GM19395 (cell line): Measurements from ENCODE around the gene SLC43A3.
"Not testable (repeated sequence)": the region's sequence is repeated elsewhere in the genome, so short reads cannot be mapped to it uniquely, and the experiment has no call there.

Experiments
- ATAC-seq: cut with Tn5 transposase; IDR thresholded peaks from one replicate; pipeline ENCODE4 v1.9.1; 2021; ENCODE audit warnings: mild to moderate bottlenecking, moderate library complexity; ENCODE audit not compliant: unreplicated experiment

SLC43A3 gene

GRCh38 chr11:57387289-57388030, 39.5 kb downstream of the SLC43A3 start:
- ATAC-seq, result no peak

- ATAC-seq, result no peak
These were observed 40.6 kb downstream of the SLC43A3 start for GRCh38 chr11:57386178-57386940.

GRCh38 chr11:57380975-57381374, 45.9 kb downstream of the SLC43A3 start, which contains the start of gene PRG3:
Gene PRG3, minus strand, starts transcription at chr11:57381150. Its CDS starts 442 bp downstream, at chr11:57380708.
- no peak for ATAC-seq

DNA sequence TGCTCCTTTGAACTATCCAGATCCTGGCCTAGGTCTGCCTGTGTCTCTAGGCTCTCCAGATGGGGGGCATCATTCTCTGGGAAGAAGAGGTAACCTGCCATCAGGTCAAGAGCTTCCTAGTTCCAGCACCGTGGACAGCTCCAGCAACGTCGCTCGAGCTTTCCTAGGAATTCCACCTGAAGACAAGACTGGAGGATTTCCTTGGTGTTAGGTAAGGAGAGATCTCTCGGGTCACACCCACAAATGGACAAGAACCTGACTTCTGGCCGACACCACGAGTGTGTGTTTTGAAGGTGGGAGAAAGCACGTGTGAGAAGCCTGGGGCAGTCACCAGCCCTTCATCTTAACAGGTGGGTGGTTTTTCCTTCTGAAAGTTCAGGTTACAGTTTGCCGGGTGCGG, 47.2 kb downstream of the SLC43A3 start:
- no peak for ATAC-seq

GRCh38 chr11:57378186-57378585, 48.7 kb downstream of the SLC43A3 start:
- no peak for ATAC-seq

DNA sequence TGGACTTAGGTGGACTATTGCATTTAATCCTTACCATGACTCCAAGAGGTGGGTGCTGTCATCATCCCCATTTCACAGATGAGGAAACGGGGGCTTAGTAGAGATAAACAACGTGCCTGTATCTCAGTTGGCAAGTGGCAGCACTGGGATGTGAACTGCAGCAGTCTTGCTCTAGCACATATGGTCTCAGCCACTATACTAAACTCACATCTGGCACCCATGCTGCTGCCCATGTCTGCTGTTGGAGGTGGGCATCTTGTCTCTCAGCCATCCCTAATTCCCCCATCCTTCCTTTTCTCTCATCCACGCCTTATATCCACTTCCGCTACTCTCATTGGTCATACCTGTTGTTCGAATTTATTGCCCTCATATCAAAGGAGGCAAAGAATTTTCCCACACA, 49.8 kb downstream of the SLC43A3 start:
- no peak for ATAC-seq

- no peak for ATAC-seq
These were observed 50.5 kb downstream of the SLC43A3 start for GRCh38 chr11:57376095-57377090.

DNA sequence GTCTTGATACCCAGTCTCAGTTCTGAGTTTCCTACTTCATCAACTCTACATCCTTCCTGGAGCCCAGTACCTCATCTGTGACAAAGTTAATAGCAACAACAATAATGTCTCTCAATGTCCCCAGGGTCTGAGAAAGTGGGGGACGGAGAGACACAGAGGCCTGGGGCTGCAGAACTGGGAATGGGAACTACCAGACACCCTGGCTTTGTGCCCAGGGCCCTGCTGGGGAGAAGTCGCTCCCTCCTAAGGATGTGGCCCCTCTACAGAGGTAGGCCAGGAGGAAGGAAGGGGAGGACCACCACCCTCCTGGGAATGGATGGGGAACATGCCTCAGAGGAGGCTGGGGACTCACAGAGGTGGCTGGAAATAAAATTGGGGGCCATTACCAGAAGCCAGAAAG, 51.4 kb downstream of the SLC43A3 start:
- no peak for ATAC-seq

GRCh38 chr11:57374966-57375365, 52.0 kb downstream of the SLC43A3 start:
- no peak for ATAC-seq

DNA sequence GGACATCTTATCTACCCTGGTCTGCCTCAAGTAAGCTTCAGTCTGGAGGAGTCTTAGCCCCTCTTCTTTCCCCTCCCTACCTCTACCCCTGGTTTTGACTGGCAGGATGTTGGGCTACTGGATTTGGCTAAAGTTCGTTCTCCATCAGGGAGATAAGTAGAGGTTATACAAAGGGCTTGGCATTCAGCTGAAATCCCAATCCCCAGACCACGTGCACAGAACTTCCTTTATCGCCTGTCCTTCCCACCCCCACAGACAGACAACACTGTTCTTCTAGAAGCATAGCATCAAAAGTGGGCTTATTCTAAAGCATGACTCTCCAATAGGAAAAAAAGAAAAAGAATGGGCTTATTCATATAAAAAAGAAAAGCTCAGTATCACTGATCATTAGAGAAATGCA, 53.8 kb downstream of the SLC43A3 start:
- no peak for ATAC-seq

DNA sequence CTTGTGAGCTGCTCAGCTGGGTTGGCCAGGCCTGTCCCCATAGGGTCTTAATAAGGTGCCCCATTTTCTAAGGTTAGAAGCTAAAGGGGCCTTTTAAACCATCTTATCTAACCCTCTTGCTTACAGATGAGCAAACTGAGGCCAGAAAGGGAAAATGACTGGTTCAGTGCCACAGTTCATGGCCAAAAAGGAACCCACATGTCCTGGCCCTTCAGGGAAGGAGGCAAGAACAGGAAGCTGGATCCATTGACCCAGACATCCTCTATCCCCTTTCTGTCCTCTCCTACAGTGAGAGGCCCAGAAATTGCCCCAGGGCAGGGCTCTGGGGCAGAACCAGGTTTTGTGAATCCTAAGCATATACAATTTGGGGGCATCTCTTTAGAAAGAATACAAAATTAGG, 56.0 kb downstream of the SLC43A3 start:
- no peak for ATAC-seq

DNA sequence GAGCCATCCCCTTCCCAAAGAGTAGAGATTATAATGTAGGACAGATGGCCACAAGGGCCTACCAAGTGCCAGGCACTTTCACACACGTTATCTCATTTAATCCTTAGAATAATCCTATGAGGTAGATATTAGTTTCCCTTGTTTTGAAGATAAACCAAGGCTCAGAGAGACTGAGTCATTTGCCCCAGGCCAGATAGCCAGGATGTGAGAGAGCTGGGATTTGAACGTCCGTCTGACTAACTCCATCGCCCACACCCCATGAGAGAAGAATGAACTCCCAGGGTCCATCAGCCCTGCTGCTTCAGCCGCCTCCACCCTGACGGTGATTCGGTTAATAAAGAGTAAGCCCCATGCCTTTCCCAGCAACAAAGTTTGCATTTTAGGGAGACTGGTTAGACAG, 56.7 kb downstream of the SLC43A3 start:
- no peak for ATAC-seq

DNA sequence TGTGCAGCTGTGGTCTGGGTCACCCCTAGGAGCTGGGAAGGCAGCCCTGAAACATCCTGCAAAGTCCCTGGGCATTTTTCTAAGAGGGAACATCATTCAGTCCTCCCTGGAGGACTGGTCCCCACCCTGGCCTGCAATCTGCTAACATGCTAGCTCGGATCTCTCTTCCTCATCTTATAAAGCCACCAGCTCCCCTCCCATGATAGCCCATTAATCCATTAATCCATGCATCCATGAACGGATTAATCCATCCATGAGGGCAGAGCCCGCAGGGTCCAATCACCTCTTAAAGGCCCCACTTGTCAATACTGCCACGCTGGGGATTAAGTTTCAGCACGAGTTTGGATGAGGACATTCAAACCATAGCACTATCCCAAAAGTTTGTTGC, 58.1 kb downstream of the SLC43A3 start:
- no peak for ATAC-seq

DNA sequence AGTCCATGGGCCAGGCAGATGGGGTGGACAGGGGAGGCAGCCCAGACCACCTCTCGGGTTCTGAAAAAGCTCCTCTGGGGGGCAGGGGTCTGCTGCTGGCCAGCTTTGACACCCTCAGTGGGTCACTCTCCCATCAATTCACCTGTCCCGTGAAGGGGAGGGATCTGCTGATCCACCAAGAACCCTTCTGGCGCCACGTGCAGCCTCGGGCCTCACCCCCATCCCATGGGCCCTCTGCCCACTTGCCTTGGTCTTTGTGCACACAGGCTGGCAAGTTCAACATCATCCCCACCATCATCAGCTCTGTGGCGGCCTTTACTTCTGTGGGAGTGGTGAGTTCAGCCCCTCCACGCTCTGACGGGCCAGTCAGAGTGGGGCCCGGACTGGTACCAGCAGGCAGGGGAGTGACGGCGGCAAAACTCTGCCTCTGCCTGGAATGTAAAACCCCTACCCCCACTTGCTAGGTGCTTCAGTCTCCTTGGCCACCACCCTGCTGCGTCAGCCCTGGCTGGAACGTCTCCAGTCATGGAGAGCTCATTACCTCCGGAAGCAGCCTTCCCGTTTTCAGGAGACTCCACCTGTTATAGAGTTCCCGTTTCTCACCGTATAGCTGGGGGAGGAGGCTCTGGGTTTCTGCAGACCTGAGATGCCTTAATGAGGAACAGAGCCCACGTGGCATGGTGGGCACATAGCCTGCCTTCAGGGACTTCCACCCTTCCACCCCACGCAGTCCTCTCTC, 58.6 kb downstream of the SLC43A3 start:
- ATAC-seq, result no peak

GRCh38 chr11:57364851-57365660, 61.9 kb downstream of the SLC43A3 start:
- ATAC-seq, result no peak

GRCh38 chr11:57363131-57364080, 63.5 kb downstream of the SLC43A3 start:
- no peak for ATAC-seq

DNA sequence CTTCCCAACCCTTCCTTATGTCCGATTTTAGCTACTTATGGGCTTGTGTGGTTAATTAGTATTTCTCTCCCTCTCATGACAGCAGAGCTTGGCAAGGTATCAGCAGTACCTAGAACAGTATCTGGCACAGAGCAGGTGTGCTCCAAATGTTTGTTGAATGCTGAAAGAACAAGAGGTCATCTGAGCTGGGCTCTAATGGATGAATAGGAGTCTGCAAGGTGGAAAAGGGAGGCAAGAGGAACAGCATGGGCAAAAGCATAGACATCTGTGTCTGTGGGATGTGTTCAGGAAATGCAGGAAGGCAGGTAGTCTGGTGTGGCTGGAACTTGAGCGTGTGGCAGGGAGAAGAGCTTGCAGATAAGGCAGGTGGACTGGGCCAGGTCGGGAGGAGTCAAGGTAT, 65.0 kb downstream of the SLC43A3 start:
- ATAC-seq, result no peak

GRCh38 chr11:57361420-57361819, 65.5 kb downstream of the SLC43A3 start:
- not testable (repeated sequence) for ATAC-seq
